Peyer's patch (tissue), 4 donors: ENCODE data around the gene WDR35.

Experiments
- CTCF ChIP-seq, 6 experiments: fragments of 450-650 bp in 4 of 6; fragments of 200-600 bp in 2 of 6; sonication (generic) in 1 of 6; IDR thresholded peaks; one replicate each; pipeline ENCODE4 v1.5.1; 2017 to 2019; ENCODE audit warnings: antibody characterized with exemption in 6 of 6, mild to moderate bottlenecking in 3 of 6, moderate library complexity in 1 of 6
- POLR2A ChIP-seq, 2 donors: fragments of 450-650 bp; IDR thresholded peaks; one replicate each; pipeline ENCODE4 v1.5.1; 2017; ENCODE audit warnings: antibody characterized with exemption in 2 of 2, mild to moderate bottlenecking in 2 of 2, moderate library complexity in 2 of 2

- TF ChIP-seq CTCF (IDR thresholded peaks at IDR 0.05) (no peak), POLR2A (IDR thresholded peaks at IDR 0.05) (no peak)
Observed at GRCh38 chr2:19932928-19933327, 57.0 kb downstream of the WDR35 start.
